ENCODE results near the gene CIPC.

Gene CIPC

DNA sequence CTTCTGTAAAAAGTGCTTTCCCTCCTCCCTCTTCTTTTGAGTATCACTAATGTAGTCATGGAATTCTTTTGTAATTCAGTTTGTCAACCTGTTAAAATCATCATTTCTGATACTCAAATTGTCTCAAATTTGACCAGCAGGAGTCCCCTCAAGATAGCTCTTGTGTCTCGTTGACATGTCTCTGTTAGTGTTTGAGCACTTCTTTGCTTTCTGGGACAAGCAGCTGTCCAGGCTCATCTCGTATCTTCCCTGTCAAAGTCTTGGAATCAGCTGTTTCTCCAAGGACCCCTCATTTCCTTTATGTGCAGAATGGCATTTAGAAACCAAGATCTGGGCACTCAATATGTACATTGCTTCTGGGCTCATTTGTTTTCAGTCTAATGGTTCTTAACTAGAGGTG is 10.7 kb downstream of the CIPC start:
- no peak overlapping the region for H3K4me2 ChIP-seq (ENCODE audit: low read depth, low read length, poor library complexity, severe bottlenecking)
- no peaks in the 10 kb centered on the region for H3K9me2 ChIP-seq (replicated peaks; ENCODE audit: low read depth, low read length)
- no peaks in the 10 kb centered on the region for H3K4me1 ChIP-seq (ENCODE audit: insufficient read depth, low read length, poor library complexity, severe bottlenecking)
- H3K9me3 ChIP-seq (ENCODE audit: insufficient read depth, low read depth, low read length), result no peaks in the 10 kb centered on the region
- no peak overlapping the region for H3K9ac ChIP-seq (ENCODE audit: low read depth, low read length, poor library complexity, severe bottlenecking)
- H3K4me3 ChIP-seq (ENCODE audit: low read length, poor library complexity, severe bottlenecking), result no peak overlapping the region
- H3F3A ChIP-seq (ENCODE audit: low read depth), result no peaks in the 10 kb centered on the region
- H4K20me1 ChIP-seq (ENCODE audit: insufficient read depth, low read length, poor library complexity, severe bottlenecking), result no peaks in the 10 kb centered on the region
- TF ChIP-seq EZH2phosphoT487 (IDR thresholded peaks at IDR 0.05; ENCODE audit: borderline replicate concordance), result no peak
- TF ChIP-seq, protein P1, sequence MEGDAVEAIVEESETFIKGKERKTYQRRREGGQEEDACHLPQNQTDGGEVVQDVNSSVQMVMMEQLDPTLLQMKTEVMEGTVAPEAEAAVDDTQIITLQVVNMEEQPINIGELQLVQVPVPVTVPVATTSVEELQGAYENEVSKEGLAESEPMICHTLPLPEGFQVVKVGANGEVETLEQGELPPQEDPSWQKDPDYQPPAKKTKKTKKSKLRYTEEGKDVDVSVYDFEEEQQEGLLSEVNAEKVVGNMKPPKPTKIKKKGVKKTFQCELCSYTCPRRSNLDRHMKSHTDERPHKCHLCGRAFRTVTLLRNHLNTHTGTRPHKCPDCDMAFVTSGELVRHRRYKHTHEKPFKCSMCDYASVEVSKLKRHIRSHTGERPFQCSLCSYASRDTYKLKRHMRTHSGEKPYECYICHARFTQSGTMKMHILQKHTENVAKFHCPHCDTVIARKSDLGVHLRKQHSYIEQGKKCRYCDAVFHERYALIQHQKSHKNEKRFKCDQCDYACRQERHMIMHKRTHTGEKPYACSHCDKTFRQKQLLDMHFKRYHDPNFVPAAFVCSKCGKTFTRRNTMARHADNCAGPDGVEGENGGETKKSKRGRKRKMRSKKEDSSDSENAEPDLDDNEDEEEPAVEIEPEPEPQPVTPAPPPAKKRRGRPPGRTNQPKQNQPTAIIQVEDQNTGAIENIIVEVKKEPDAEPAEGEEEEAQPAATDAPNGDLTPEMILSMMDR (conservative IDR thresholded peaks at IDR 0.05; ENCODE audit: low read length), result peak; percentile 26; the same call in 1 of the 2 replicates
- H3K27me3 ChIP-seq (ENCODE audit: insufficient read depth, low read length, poor library complexity, severe bottlenecking), result no peaks in the 10 kb centered on the region
- H2AFZ ChIP-seq (ENCODE audit: low read length), result no peak overlapping the region
- H3K79me2 ChIP-seq (ENCODE audit: insufficient read depth, low read length), result no peaks in the 10 kb centered on the region
- H3K36me3 ChIP-seq (ENCODE audit: insufficient read depth, low read length), result peaks cover 27% of the 10 kb centered on the region; the same call in 1 of the 2 replicates

DNA sequence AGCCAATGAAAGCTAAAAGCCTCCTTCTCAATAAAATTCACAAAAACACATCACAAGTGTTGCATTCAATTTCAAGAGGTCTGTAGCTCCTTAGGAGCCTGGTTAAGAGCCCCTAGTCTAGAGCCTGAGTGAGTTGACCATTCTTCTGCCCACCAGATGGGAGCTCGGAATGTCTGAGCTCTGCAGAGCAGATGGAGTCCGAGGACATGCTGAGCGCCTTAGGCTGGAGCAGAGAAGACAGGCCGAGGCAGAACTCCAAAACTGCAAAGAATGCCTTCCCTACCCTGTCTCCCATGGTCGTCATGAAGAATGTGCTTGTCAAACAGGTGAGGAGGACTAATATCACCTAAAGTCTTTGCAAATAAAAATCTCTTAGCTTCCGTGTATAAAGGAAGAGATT is 11.6 kb downstream of the CIPC start:
- Histone ChIP-seq H3K79me2 (ENCODE audit: insufficient read depth, low read length) (no peaks in the 10 kb centered on the region), H3K9ac (ENCODE audit: low read depth, low read length, poor library complexity, severe bottlenecking) (no peak overlapping the region), H3K27me3 (ENCODE audit: insufficient read depth, low read length, poor library complexity, severe bottlenecking) (no peaks in the 10 kb centered on the region), H3K36me3 (ENCODE audit: insufficient read depth, low read length) (peaks cover 36% of the 10 kb centered on the region; the same call in 1 of the 2 replicates), H3K4me2 (ENCODE audit: low read depth, low read length, poor library complexity, severe bottlenecking) (no peak overlapping the region), H2AFZ (ENCODE audit: low read length) (no peak overlapping the region), H3F3A (ENCODE audit: low read depth) (no peaks in the 10 kb centered on the region), H3K9me3 (ENCODE audit: insufficient read depth, low read depth, low read length) (no peaks in the 10 kb centered on the region), H3K4me3 (ENCODE audit: low read length, poor library complexity, severe bottlenecking) (no peak overlapping the region), H4K20me1 (ENCODE audit: insufficient read depth, low read length, poor library complexity, severe bottlenecking) (no peaks in the 10 kb centered on the region), H3K4me1 (ENCODE audit: insufficient read depth, low read length, poor library complexity, severe bottlenecking) (no peaks in the 10 kb centered on the region), H3K9me2 (replicated peaks; ENCODE audit: low read depth, low read length) (no peaks in the 10 kb centered on the region)
- TF ChIP-seq, protein P1 (conservative IDR thresholded peaks at IDR 0.05; ENCODE audit: low read length), result no peak
- TF ChIP-seq EZH2phosphoT487 (IDR thresholded peaks at IDR 0.05; ENCODE audit: borderline replicate concordance), result no peak

DNA sequence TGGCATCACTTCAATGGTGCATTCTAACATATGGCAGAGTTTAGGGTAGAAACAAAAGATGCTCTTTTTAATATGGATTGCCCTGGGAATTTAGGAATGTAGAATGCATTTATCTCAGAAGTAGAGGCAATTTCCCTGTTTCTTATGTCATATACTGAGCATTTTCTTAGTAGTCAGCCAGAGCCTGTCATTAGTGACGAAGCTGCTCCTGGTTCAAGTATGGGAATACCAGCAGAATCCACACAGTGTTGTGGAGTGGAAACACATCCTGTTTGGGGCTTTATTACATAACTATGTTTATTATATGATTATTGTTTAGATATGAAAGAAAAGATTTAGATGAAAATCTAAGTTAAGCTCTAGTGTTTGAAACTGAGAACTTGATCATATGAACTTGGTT is 12.2 kb downstream of the CIPC start:
- peaks cover 36% of the 10 kb centered on the region; the same call in 1 of the 2 replicates for H3K36me3 ChIP-seq (ENCODE audit: insufficient read depth, low read length)
- TF ChIP-seq, protein P1 (conservative IDR thresholded peaks at IDR 0.05; ENCODE audit: low read length), result no peak
- no peak for TF ChIP-seq EZH2phosphoT487 (IDR thresholded peaks at IDR 0.05; ENCODE audit: borderline replicate concordance)

More for the DNA sequence above, 12.2 kb downstream of the CIPC start:
- no peaks in the 10 kb centered on the region for H3F3A ChIP-seq (ENCODE audit: low read depth)
- H3K4me3 ChIP-seq (ENCODE audit: low read length, poor library complexity, severe bottlenecking), result no peak overlapping the region
- H3K9me2 ChIP-seq (replicated peaks; ENCODE audit: low read depth, low read length), result no peaks in the 10 kb centered on the region
- H3K9me3 ChIP-seq (ENCODE audit: insufficient read depth, low read depth, low read length), result no peaks in the 10 kb centered on the region
- H3K27me3 ChIP-seq (ENCODE audit: insufficient read depth, low read length, poor library complexity, severe bottlenecking), result no peaks in the 10 kb centered on the region
- H3K9ac ChIP-seq (ENCODE audit: low read depth, low read length, poor library complexity, severe bottlenecking), result no peak overlapping the region
- H3K4me1 ChIP-seq (ENCODE audit: insufficient read depth, low read length, poor library complexity, severe bottlenecking), result no peaks in the 10 kb centered on the region
- no peak overlapping the region for H3K4me2 ChIP-seq (ENCODE audit: low read depth, low read length, poor library complexity, severe bottlenecking)
- no peaks in the 10 kb centered on the region for H4K20me1 ChIP-seq (ENCODE audit: insufficient read depth, low read length, poor library complexity, severe bottlenecking)
- no peak overlapping the region for H2AFZ ChIP-seq (ENCODE audit: low read length)
- no peaks in the 10 kb centered on the region for H3K79me2 ChIP-seq (ENCODE audit: insufficient read depth, low read length)

Data from Loucy (cell line).